Ramos (cell line): Measurements from ENCODE around the gene ZNF675.
"Not testable (repeated sequence)": the region's sequence is repeated elsewhere in the genome, so short reads cannot be mapped to it uniquely, and the experiment has no call there.

Source experiments
- in situ Hi-C: fragments of 300-500 bp; cut with MboI; formaldehyde crosslinking; loops from one replicate; pipeline ENCODE4 v1.14.3; 2022; ENCODE audit warnings: low sequenced_read_pairs; ENCODE audit not compliant: unreplicated experiment

ZNF675 gene

DNA sequence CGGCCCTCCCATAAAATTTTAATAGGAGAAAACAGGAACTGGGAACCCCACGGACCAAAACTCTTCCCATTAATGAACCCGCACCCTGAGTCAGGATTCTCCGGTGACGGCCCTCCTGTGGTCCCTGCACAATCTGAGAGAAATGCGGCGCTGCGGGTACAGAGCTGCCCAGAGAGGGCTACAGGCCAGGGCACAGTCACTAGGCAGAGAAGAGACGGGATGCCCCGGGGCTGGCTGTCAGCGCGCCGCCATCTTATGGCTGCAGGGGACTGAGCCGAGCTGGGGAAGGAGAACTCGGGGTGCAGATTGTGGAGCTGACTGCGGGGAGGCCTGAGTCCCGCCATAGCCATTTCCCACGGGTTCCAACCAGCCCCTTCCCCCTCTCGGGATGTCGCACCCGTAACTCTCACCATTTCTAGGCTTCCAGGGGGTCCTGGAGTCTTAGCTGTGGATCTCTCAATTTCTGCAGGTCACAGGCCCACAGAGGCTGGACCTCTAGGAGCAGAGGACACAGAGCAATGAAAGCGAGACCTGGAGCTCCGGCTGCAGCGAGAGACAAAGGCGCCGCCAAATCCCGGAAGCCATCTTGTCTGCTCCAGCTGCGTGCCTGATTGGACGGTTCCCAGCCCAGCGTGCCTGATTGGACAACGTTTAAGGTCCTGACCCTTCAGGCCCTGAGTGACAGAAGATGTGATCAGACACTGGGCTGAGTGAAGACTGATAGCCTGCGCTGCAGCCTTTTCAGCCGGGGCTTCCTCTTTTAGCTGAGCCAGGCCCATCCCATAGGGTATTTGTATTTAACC is at the start of gene ZNF675:
ZNF675 (minus strand) TSS at position 592 of the 803 bp plus-strand sequence; CDS start at position 413, 179 bp downstream.
- in situ Hi-C loops: loop anchor here (25.0 kb wide), 1 partner anchor 425 kb away; the partner anchor contains the start of gene ZNF724

DNA sequence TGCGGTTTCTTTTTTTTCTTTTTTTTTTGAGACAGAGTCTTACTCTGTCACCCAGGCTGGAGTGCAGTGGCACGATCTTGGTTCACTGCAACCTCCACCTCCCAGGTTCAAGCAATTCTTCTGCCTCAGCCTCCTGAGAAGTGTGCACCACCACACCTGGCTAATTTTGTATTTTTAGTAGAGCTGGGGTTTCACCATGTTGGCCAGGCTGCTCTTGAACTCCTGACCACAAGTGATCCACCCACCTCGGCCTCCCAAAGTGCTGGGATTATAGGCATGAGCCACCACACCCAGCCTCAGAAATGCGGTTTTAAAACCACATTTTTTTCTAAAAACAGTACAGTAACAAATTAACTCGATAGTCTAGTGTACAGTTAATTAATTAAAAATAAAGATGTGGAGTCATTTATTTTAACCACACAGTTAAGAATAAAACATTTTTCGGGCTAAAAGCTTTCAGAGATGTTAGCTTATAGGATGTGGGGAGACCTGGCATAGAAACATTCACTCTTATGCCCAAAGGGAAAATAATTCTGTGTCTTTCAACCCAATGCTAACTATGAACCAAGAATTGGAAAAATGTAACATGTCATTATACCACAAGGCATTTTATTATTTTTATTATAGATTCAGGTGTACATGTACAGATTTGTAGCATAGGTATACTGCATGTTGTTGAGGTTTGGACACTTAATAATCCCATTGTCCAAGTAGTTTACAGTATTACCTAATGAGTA is 43.9 kb upstream of the ZNF675 start:
- in situ Hi-C loops: not testable (repeated sequence)

DNA sequence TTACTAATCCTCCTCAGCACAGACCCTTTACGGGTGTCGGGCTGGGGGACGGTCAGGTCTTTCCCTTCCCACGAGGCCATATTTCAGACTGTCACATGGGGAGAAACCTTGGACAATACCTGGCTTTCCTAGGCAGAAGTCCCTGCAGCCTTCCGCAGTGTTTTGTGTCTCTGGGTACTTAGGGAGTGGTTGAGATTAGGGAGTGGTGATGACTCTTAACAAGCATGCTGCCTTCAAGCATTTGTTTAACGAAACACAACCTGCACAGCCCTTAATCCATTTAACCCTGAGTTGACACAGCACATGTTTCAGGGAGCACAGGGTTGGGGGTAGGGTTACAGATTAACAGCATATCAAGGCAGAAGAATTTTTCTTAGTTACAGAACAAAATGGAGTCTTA is 37.1 kb upstream of the ZNF675 start:
- in situ Hi-C loops: not testable (repeated sequence)

DNA sequence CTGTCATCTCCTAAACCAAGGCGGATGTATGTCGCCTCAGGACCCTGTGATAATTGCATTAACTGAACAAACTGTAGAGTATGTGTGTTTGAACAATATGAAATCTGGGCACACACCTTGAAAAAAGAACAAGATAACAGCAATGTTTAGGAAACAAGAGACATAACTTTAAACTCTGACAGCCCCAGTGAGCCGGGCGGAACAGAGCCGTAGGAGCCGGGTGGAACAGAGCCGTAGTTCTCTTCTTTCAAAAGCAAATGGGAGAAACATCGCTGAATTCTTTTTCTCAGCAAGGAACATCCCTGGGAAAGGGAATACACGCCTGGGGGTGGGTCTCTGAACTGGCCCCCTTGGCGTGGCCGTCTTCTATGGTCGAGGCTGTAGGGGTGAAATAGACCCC is 31.8 kb upstream of the ZNF675 start:
- in situ Hi-C loops: no loop called here

DNA sequence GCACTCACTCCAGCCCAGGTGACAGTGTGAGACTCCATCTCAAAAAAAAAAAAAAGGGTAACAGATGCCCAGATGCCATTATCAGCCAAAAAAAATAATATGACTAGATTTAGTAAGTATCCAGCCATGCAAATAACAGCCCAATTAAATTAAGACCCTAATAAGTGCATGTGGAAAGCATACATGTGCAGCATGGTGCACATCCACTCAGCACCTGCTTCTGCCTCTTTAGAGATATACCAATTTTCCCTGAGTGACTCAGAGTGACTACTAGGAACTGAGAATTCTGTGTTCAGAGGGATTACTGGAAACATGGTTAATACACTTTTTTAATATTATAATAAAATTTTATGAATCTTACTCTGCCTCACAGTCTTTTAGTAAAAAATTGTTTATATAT is 29.8 kb upstream of the ZNF675 start:
- in situ Hi-C loops: no loop called here

DNA sequence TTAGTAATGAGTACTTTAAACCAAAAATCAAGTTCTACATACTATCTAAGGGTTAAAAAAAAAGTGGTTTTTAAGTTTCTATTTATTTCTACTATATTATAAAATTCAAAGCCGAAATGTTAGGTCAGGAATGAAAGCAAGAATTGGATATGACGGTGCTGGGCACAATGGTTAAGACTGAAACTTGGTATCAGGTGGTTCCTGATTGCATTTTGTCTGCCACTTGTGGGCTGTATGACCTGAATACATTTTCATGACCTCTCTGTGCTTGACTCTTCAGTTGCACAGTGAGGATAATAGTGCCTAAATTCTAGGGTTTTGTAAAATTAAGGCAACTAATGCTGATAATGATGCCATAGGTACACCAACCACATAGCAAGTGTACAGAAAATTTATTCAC is 22.3 kb upstream of the ZNF675 start:
- in situ Hi-C loops: no loop called here

DNA sequence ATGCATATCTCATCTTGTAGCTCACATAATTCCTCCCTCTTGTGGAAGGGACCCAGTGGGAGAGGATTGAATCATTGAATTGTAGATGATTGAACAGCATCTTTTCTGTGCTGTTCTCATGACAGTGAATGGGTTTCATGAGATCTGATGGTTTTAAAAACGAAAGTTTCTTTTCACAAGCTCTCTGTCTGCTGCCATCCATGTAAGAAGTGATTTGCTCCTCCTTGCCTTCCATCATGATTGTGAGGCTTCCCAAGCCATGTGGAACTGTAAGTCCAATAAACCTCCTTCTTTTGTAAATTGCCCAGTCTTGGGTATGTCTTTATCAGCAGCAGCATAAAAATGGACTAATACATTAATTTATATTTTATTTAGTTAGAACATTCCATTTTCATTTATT is 19.6 kb upstream of the ZNF675 start:
- in situ Hi-C loops: no loop called here

DNA sequence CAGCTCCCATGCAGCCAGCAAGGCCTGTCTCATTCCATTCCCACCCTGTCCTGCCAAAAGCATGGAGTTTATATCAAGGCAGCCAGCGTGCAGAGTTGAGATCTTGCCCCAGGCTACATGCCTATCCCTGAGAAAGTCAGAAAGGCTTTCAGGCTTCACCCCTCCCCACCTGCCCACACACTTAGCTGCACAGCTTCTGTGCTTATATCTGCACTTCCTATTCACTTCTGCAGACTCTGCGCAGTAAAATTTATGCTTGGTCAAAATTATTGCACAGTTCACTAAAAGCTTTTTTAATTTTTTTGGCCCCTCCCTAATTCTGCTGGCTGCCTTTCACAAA is 12.5 kb upstream of the ZNF675 start:
- in situ Hi-C loops: loop anchor here (25.0 kb wide), 1 partner anchor 437 kb away; the partner anchor contains the start of gene ZNF724

DNA sequence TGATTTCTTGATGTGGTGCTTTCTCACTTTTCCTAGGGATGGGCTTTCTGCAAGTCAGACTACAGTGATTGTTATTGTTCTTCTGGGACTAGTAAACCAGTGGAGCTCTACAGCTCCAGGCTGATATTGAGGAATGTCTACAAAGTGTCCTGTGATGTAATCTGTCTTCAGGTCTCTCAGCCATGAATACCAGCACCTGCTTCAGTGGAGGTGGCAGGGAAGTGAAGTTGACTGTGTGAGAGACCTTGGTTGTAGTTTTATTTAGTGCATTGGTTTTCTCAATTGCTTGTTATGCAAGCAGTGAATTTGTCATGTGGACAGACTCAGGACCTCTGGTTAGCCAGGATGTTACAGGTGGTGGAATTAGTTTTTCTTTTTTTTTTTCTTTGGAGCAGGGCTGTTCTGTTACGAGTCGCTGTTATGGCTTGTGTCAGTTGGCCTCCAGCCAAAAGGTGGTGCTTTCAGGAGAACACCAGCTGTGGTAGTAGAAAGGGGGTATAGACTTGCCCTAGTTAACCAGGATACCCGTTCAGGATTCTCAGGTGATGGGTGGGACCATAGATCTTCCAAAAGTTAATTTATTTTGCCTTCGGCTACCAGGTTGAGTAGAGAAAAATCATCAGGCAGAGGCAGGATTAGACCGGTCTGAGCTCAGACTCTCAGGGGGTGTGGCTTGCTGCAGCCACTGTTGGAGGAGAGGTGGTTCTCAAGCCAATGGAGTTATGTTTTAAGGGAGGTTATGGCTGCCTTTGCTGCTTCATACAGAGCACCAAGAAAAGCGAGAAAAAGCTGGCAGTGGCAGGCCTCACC is 11.9 kb upstream of the ZNF675 start:
- in situ Hi-C loops: loop anchor here (25.0 kb wide), 1 partner anchor 437 kb away; the partner anchor contains the start of gene ZNF724

DNA sequence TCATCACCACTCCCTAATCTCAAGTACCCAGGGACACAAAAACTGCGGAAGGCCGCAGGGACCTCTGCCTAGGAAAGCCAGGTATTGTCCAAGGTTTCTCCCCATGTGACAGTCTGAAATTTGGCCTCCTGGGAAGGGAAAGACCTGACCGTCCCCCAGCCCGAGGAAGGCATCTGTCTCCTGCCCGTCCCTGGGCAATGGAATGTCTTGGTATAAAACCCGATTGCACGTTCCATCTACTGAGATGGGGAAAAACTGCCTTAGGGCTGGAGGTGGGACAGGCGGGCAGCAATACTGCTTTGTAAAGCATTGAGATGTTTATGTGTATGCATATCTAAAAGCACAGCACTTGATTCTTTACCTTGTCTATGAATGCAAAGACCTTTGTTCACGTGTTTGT is 5.9 kb upstream of the ZNF675 start:
- in situ Hi-C loops: loop anchor here (25.0 kb wide), 1 partner anchor 431 kb away; the partner anchor contains the start of gene ZNF724

DNA sequence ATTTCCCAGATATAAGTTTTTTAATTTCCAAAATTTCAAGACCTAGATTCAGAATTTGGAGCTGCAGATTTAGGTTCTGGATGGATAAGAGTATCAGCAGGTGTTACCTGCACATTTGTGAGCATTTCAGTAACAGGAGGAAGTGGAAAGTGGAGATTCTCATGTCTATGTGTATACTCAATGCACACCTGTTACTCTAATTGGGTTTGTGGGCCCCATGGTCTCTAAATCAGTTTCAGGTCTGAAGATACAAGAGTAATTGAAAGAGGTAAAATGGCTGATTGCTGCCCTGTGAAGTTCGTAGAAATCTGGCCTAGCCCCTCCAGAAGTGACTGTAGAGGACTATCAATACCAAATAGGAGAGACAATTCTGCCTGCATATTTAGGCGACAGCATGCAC is 13.9 kb downstream of the ZNF675 start:
- in situ Hi-C loops: no loop called here

DNA sequence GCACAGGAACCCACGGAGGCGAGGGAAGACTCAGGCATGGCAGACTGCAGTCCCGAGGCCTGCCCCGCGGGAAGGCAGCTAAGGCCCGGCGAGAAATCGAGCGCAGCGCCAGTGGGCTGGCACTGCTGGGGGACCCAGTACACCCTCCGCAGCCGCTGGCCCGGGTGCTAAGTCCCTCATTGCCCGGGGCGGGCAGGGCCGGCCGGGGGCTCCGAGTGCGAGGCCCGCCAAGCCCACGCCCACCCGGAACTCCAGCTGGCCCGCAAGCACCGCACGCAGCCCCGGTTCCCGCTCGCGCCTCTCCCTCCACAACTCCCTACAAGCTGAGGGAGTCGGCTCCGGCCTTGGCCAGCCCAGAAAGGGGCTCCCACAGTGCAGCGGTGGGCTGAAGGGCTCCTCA is 18.4 kb downstream of the ZNF675 start:
- in situ Hi-C loops: not testable (repeated sequence)

DNA sequence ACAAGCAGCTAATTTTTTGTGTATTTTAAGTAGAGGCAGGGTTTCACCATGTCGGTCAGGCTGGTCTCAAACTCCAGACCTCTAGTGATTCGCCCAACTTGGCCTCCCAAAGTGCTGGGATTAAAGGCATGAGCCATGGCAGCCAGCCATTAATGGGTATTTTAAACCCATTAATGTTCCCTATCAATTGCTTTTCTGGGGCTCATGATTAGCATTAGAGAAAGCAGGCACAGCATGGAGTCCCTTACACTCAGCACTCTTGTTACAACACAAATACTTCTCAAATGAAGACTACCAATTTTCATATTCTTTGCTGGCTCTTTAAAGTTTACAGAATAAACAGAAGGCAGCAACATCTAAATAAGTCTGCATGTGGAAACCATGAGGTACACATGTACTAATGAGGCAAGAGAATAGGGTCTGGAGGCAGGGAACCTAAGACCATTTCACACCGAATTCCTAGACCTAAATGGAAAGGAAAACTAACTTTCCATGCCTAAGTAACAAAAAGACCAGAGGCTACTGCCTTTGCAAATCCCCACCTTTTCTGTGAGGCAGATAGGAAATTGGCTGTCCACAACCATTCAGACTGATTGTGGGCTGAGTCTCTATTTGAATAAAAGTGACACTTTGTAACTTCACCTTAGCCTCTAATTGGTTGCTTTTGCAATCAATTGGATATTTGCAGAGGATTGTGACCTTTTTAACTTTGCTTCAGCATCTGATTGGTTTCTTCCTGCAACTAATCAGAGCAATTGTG is 21.2 kb downstream of the ZNF675 start:
- in situ Hi-C loops: no loop called here

DNA sequence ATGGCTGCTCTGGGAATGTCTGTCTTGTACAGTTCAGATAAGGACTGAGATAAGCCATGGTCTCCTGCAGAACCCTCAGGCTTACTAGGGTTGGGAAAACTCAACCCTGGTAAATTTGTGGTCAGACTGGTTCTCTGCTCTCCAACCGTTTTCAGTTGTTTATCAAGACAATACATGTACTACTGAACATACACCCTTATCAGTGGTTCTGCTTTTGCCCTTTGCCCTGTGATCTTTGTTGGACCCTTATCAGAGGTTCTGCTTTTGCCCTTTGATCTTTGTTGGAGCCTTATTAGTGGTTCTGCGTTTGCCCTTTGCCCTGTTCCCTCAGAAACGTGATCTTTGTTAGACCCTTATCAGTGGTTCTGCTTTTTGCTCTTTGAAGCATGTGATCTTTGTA is 37.2 kb downstream of the ZNF675 start:
- in situ Hi-C loops: not testable (repeated sequence)
